ENCODE measurements around the gene ITGB2.

ITGB2 gene

GRCh38 chr21:44910229-44911067 is 10.3 kb downstream of the ITGB2 start:
- DNase-seq = no peak

- DNase-seq = no peak
These were observed 11.0 kb downstream of the ITGB2 start for GRCh38 chr21:44909719-44910118.

- no peak for DNase-seq
These were observed 11.8 kb downstream of the ITGB2 start for GRCh38 chr21:44908908-44909307.

GRCh38 chr21:44907966-44908895 is 12.5 kb downstream of the ITGB2 start:
- DNase-seq = peak; percentile 88 to 96 (median 94)

- DNase-seq = peak in 3 of 4 experiments; percentile 41 to 53 (median 43)
These were observed 13.3 kb downstream of the ITGB2 start for GRCh38 chr21:44907225-44907965.

GRCh38 chr21:44905728-44906090 is 15.0 kb downstream of the ITGB2 start:
- DNase-seq = peak; percentile 53 to 79 (median 66)

GRCh38 chr21:44905016-44905727 is 15.5 kb downstream of the ITGB2 start:
- no peak for DNase-seq

- DNase-seq = no peak
These were observed 16.4 kb downstream of the ITGB2 start for GRCh38 chr21:44904141-44904923.

- DNase-seq = no peak
These were observed 17.0 kb downstream of the ITGB2 start for GRCh38 chr21:44903689-44904088.

- DNase-seq = peak; percentile 43 to 74 (median 66)
These were observed 17.5 kb downstream of the ITGB2 start for GRCh38 chr21:44903050-44903685.

GRCh38 chr21:44902268-44903049 is 18.2 kb downstream of the ITGB2 start:
- no peak for DNase-seq

- DNase-seq = no peak
These were observed 19.2 kb downstream of the ITGB2 start for GRCh38 chr21:44901391-44902074.

- DNase-seq = no peak
These were observed 20.0 kb downstream of the ITGB2 start for GRCh38 chr21:44900559-44901251.

- DNase-seq = no peak
These were observed 20.7 kb downstream of the ITGB2 start for GRCh38 chr21:44899768-44900558.

- no peak for DNase-seq
These were observed 21.6 kb downstream of the ITGB2 start for GRCh38 chr21:44898851-44899767.

GRCh38 chr21:44898011-44898488 is 22.6 kb downstream of the ITGB2 start:
- no peak for DNase-seq

Data from suppressor macrophage (primary cell).